BJ (cell line): Measurements from ENCODE around the gene B4GALT4. TPM values are rescaled to one million over a fixed set of nuclear protein-coding genes. Genes with fewer than 3 reads are reported as not detected.
"Not testable (repeated sequence)": the region's sequence is repeated elsewhere in the genome, so short reads cannot be mapped to it uniquely, and the experiment has no call there.

Experiments
- CTCF ChIA-PET: fragments of 350-600 bp; formaldehyde crosslinking; extraction: SDS; loops from one replicate; lab custom pipeline; 2021; ENCODE audit warnings: antibody characterized with exemption, inconsistent platforms; lab: Yijun Ruan, JAX
- POLR2A ChIA-PET: fragments of 300-600 bp; sonication (Branson Sonifier 250); formaldehyde crosslinking; extraction: SDS; loops from one replicate; lab custom pipeline; 2021; ENCODE audit warnings: antibody characterized with exemption; lab: Charles Lee
- DNase-seq: peaks from one replicate; pipeline ENCODE4 v3.0.0-alpha.2; 2011; ENCODE audit warnings: low read depth
- H3K27me3 ChIP-seq: 2 replicates; pipeline ENCODE4 v1.6.0; 2011; ENCODE audit warnings: low read length; ENCODE audit not compliant: control insufficient read depth, insufficient read depth
- H3K36me3 ChIP-seq: 2 replicates; pipeline ENCODE4 v1.5.1; 2011; ENCODE audit warnings: low read length; ENCODE audit not compliant: control insufficient read depth, insufficient read depth
- H3K4me3 ChIP-seq: 2 replicates; pipeline ENCODE4 v1.5.1; 2011; ENCODE audit warnings: low read depth, mild to moderate bottlenecking, control low read depth, low read length
- polyA plus RNA-seq: library from polyadenylated mRNA; depleted of rRNA; stranded (reverse); fragments of >200 nt; gene quantifications from 2 replicates; pipeline ENCODE4 v1.2.3, GENCODE V29; 2011
- TF ChIP-seq, protein P1 (sequence below): IDR thresholded peaks from 2 replicates; pipeline ENCODE4 v1.5.1; 2011; ENCODE audit warnings: low read depth, mild to moderate bottlenecking, control low read depth, inconsistent platforms, low read length, moderate library complexity; ENCODE audit not compliant: insufficient read depth

Gene B4GALT4
- polyA plus RNA-seq, 1 experiment = 20.9 TPM

DNA sequence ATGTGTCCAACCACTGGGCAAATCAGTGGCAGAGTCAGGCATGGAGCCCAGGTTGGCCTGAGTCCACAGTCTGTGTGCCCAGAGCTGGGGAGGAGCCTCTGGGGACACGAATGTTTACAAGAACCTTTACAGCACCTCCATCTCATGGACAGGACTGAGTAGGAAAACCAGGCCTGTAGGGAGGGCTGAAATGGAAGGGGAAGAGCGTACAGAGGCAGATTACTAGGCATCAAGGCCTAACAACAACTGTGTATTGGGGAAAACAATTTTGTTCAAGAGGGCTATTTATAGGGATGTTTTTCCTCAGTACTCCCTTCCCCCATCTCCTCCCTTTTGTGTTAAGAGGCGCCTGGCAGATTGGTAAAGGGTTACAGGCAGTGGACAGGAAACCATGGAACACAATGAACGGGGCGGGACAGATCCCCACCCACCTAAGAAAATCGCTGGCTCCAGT, 38.5 kb upstream of the B4GALT4 start:
- H3K27me3 ChIP-seq = no peaks in the 10 kb centered on the region

GRCh38 chr3:119276680-119277079, 36.0 kb upstream of the B4GALT4 start:
- CTCF ChIA-PET = interaction anchor here (1.0 to 3.8 kb wide), 3 partner anchors 16 to 404 kb away, joined by 3 to 44 read pairs (median 5); no protein-coding TSS in a partner anchor
- POLR2A ChIA-PET = no interaction called here
- Histone ChIP-seq H3K4me3 (no peak overlapping the region), H3K27me3 (no peaks in the 10 kb centered on the region), H3K36me3 (no peaks in the 10 kb centered on the region)
- TF ChIP-seq, protein P1, sequence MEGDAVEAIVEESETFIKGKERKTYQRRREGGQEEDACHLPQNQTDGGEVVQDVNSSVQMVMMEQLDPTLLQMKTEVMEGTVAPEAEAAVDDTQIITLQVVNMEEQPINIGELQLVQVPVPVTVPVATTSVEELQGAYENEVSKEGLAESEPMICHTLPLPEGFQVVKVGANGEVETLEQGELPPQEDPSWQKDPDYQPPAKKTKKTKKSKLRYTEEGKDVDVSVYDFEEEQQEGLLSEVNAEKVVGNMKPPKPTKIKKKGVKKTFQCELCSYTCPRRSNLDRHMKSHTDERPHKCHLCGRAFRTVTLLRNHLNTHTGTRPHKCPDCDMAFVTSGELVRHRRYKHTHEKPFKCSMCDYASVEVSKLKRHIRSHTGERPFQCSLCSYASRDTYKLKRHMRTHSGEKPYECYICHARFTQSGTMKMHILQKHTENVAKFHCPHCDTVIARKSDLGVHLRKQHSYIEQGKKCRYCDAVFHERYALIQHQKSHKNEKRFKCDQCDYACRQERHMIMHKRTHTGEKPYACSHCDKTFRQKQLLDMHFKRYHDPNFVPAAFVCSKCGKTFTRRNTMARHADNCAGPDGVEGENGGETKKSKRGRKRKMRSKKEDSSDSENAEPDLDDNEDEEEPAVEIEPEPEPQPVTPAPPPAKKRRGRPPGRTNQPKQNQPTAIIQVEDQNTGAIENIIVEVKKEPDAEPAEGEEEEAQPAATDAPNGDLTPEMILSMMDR = no peak
- no peak for DNase-seq

More for the DNA sequence above, 38.5 kb upstream of the B4GALT4 start:
- DNase-seq = no peak
- ChIA-PET POLR2A (no interaction called here), CTCF (interaction anchor here (0.6 to 1.5 kb wide), 2 partner anchors 37 to 74 kb away, joined by 3 to 5 read pairs; no protein-coding TSS in a partner anchor)
- Histone ChIP-seq H3K4me3 (no peak overlapping the region), H3K36me3 (no peaks in the 10 kb centered on the region)
- TF ChIP-seq, protein P1 = no peak

DNA sequence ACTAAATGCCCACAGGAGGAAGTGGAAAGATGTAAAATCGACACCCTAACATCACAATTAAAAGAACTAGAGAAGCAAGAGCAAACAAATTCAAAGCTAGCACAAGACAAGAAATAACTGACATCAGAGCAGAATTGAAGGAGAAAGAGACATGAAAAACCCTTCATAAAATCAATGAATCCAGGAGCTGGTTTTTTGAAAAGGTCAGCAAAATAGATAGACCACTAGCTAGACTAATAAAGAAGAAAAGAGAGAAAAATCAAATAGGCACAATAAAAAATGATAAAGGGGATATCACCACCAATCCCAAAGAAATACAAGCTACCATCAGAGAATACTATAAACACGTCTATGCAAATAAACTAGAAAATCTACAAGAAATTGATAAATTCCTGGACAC, 29.5 kb upstream of the B4GALT4 start:
- DNase-seq, CTCF ChIA-PET, H3K27me3 ChIP-seq, H3K4me3 ChIP-seq, H3K36me3 ChIP-seq, POLR2A ChIA-PET: not testable (repeated sequence)

- no peaks in the 10 kb centered on the region; the same call in 1 of the 2 replicates for H3K27me3 ChIP-seq
- TF ChIP-seq, protein P1 = no peak
- CTCF ChIA-PET = interaction anchor here (0.7 to 0.8 kb wide), 2 partner anchors 20 to 49 kb away, joined by 3 read pairs; no protein-coding TSS in a partner anchor
- no peaks in the 10 kb centered on the region for H3K36me3 ChIP-seq
- DNase-seq = no peak
- no peak overlapping the region for H3K4me3 ChIP-seq
- POLR2A ChIA-PET = no interaction called here
Measured at GRCh38 chr3:119261055-119261454, 20.4 kb upstream of the B4GALT4 start.

GRCh38 chr3:119259821-119260220, 19.1 kb upstream of the B4GALT4 start:
- no peaks in the 10 kb centered on the region for H3K36me3 ChIP-seq
- ChIA-PET CTCF (interaction anchor here (0.6 to 2.3 kb wide), 2 partner anchors 110 to 375 kb away, joined by 4 to 8 read pairs; no protein-coding TSS in a partner anchor), POLR2A (no interaction called here)
- no peak overlapping the region for H3K4me3 ChIP-seq
- TF ChIP-seq, protein P1 = no peak
- H3K27me3 ChIP-seq = no peaks in the 10 kb centered on the region; the same call in 1 of the 2 replicates
- no peak for DNase-seq
